Panc1 (cell line): Measurements from ENCODE around the gene SIGLEC7. TPM values are rescaled to one million over a fixed set of nuclear protein-coding genes. Genes with fewer than 3 reads are reported as not detected.
A peak's percentile ranks its signal among the peaks of the same experiment; 100 is the strongest.

Source experiments
- ATAC-seq: fragments of 200-7000 bp; cut with Tn5 transposase; 2 replicates; pipeline ENCODE4 v1.9.1; 2020; ENCODE audit warnings: mild to moderate bottlenecking, moderate library complexity
- BruUV-seq: library from RNA; stranded (reverse); fragments of 400-500 nt; replicated peaks from 2 replicates; lab custom pipeline; 2021; lab: Mats Ljungman, UMichigan
- CTCF ChIA-PET: fragments of 300-600 bp; sonication (Branson Sonifier 250); formaldehyde crosslinking; loops from one replicate; lab custom pipeline; 2022; ENCODE audit warnings: antibody characterized with exemption; lab: Charles Lee
- POLR2A ChIA-PET: fragments of 300-600 bp; sonication (Branson Sonifier 250); formaldehyde crosslinking; loops from one replicate; lab custom pipeline; 2022; ENCODE audit warnings: antibody characterized with exemption; lab: Charles Lee
- DNase-seq: peaks from one replicate; pipeline ENCODE4 v3.0.0-alpha.2; 2010; ENCODE audit warnings: low read depth, low spot score
- H3K27ac ChIP-seq: 2 replicates; pipeline ENCODE4 v1.5.1; 2011; ENCODE audit warnings: mild to moderate bottlenecking, low read length, inconsistent platforms
- H3K27me3 ChIP-seq: fragments of 200-500 bp; sonication (Bioruptor generic); 2 replicates; pipeline ENCODE4 v1.6.0; 2014; ENCODE audit warnings: low read length, inconsistent platforms; ENCODE audit not compliant: control insufficient read depth, insufficient read depth
- H3K36me3 ChIP-seq: fragments of 200-500 bp; sonication (Bioruptor generic); 2 replicates; pipeline ENCODE4 v1.5.1; 2014; ENCODE audit warnings: inconsistent platforms, mild to moderate bottlenecking, low read length, moderate library complexity; ENCODE audit not compliant: control insufficient read depth, insufficient read depth
- H3K4me1 ChIP-seq: 2 replicates; pipeline ENCODE4 v1.5.1; 2011; ENCODE audit warnings: inconsistent platforms, mild to moderate bottlenecking, low read length, moderate library complexity; ENCODE audit not compliant: control insufficient read depth, insufficient read depth
- H3K4me3 ChIP-seq, 2 experiments: 2 replicates each; pipeline ENCODE4 v1.5.1; 2011 to 2012; ENCODE audit warnings: low read depth in 2 of 2, low read length in 2 of 2, mild to moderate bottlenecking in 2 of 2, inconsistent platforms in 1 of 2, moderate library complexity in 1 of 2
- H3K9me3 ChIP-seq: fragments of 200-500 bp; sonication (Bioruptor generic); 2 replicates; pipeline ENCODE4 v1.5.1; 2014; ENCODE audit warnings: low read depth, mild to moderate bottlenecking, inconsistent platforms, low read length, moderate library complexity; ENCODE audit not compliant: control insufficient read depth, insufficient read depth
- POLR2AphosphoS5 ChIP-seq: IDR thresholded peaks from 2 replicates; pipeline ENCODE4 v1.6.1; 2012; ENCODE audit warnings: mild to moderate bottlenecking, low read depth, low read length, moderate library complexity
- SIN3A ChIP-seq: IDR thresholded peaks from 2 replicates; pipeline ENCODE4 v1.6.1; 2012; ENCODE audit warnings: low read depth, mild to moderate bottlenecking, low read length, moderate library complexity, borderline replicate concordance; ENCODE audit not compliant: insufficient read depth
- TCF7L2 ChIP-seq: IDR thresholded peaks from 2 replicates; pipeline ENCODE4 v1.6.1; 2011; ENCODE audit warnings: mild to moderate bottlenecking, low read depth, low read length, inconsistent platforms
- in situ Hi-C: cut with HindIII; loops from 2 replicates; pipeline ENCODE4 v1.10.0; 2016; ENCODE audit warnings: low sequenced_read_pairs, low pct_unique_long_range_greater_than_20kb
- intact Hi-C: fragments of 100-400 bp; cut with micrococcal nuclease; formaldehyde crosslinking; loops from one replicate; pipeline ENCODE4 v1.10.0; 2022; ENCODE audit not compliant: unreplicated experiment
- total RNA-seq: library from RNA; stranded (reverse); gene quantifications from one replicate; pipeline ENCODE4 v1.2.1, GENCODE V29; 2021; ENCODE audit not compliant: unreplicated experiment
- TF ChIP-seq, protein P1 (sequence below): fragments of 450-650 bp; IDR thresholded peaks from 2 replicates; pipeline ENCODE4 v1.5.1; 2017; ENCODE audit warnings: mild to moderate bottlenecking
- TF ChIP-seq, protein P2 (sequence below), 2 experiments: IDR thresholded peaks; 2 replicates each; pipeline ENCODE4 v1.6.1; 2011 to 2012; ENCODE audit warnings: low read depth in 2 of 2, control low read depth in 1 of 2, low read length in 1 of 2, mild to moderate bottlenecking in 1 of 2, moderate library complexity in 1 of 2; ENCODE audit not compliant: insufficient read depth in 1 of 2

The SIGLEC7 gene
- total RNA-seq, 1 experiment from 2014 or later, result not detected

DNA sequence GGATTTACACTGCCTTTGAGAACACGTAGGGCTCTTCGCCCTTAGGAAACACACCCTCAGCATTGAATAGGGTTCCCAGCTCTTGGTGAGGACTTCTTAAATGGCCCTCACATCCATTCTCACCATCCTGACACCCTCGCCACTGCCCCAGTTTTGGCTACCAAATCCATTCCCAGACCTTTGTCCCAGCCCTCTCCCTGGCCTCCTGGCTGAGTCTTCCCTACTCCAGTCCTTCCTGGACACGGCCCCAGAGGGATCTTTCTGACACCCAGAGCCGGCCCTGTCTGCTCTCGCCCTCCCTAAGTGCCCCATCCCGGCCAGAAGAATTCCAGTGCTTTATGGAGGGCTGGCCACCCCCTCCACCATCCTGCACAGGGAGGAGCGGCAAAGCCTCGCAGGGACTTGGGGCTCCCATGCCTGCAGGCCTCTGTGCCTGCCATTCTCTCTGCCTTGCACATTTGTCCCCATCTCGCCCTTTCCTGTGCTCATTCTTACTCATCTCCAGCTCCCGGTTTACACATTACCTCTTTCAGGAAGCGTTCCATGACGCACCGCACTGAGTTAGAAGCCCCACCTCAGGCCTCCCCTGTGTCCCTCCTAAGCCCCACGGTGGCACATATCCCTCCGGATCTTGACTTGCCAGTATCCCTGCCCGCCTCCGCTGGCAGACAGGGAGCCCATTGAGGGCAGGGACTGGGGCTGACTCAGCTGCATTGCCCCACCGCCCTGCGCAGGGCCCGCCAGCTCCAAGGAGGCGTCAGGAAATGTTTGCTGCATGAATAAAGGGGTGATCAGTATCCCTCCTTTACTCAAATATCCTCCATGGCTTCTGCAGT is 48.4 kb upstream of the SIGLEC7 start:
- Histone ChIP-seq H3K36me3 (no peaks in the 10 kb centered on the region), H3K4me3 (no peak overlapping the region), H3K9me3 (no peaks in the 10 kb centered on the region), H3K4me1 (no peaks in the 10 kb centered on the region; the same call in 1 of the 2 replicates), H3K27ac (no peak overlapping the region), H3K27me3 (no peaks in the 10 kb centered on the region)
- DNase-seq (no peak), ATAC-seq (no peak)
- in situ Hi-C loops, result no loop called here
- CTCF ChIA-PET, result interaction anchor here (0.6 to 0.8 kb wide), 2 partner anchors 10 to 73 kb away, joined by 3 to 6 read pairs; no protein-coding TSS in a partner anchor
- TF ChIP-seq, protein P1, sequence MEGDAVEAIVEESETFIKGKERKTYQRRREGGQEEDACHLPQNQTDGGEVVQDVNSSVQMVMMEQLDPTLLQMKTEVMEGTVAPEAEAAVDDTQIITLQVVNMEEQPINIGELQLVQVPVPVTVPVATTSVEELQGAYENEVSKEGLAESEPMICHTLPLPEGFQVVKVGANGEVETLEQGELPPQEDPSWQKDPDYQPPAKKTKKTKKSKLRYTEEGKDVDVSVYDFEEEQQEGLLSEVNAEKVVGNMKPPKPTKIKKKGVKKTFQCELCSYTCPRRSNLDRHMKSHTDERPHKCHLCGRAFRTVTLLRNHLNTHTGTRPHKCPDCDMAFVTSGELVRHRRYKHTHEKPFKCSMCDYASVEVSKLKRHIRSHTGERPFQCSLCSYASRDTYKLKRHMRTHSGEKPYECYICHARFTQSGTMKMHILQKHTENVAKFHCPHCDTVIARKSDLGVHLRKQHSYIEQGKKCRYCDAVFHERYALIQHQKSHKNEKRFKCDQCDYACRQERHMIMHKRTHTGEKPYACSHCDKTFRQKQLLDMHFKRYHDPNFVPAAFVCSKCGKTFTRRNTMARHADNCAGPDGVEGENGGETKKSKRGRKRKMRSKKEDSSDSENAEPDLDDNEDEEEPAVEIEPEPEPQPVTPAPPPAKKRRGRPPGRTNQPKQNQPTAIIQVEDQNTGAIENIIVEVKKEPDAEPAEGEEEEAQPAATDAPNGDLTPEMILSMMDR, result no peak
- no peak for TF ChIP-seq SIN3A
- TF ChIP-seq TCF7L2, result no peak
- no peak for TF ChIP-seq POLR2AphosphoS5
- TF ChIP-seq, protein P2, sequence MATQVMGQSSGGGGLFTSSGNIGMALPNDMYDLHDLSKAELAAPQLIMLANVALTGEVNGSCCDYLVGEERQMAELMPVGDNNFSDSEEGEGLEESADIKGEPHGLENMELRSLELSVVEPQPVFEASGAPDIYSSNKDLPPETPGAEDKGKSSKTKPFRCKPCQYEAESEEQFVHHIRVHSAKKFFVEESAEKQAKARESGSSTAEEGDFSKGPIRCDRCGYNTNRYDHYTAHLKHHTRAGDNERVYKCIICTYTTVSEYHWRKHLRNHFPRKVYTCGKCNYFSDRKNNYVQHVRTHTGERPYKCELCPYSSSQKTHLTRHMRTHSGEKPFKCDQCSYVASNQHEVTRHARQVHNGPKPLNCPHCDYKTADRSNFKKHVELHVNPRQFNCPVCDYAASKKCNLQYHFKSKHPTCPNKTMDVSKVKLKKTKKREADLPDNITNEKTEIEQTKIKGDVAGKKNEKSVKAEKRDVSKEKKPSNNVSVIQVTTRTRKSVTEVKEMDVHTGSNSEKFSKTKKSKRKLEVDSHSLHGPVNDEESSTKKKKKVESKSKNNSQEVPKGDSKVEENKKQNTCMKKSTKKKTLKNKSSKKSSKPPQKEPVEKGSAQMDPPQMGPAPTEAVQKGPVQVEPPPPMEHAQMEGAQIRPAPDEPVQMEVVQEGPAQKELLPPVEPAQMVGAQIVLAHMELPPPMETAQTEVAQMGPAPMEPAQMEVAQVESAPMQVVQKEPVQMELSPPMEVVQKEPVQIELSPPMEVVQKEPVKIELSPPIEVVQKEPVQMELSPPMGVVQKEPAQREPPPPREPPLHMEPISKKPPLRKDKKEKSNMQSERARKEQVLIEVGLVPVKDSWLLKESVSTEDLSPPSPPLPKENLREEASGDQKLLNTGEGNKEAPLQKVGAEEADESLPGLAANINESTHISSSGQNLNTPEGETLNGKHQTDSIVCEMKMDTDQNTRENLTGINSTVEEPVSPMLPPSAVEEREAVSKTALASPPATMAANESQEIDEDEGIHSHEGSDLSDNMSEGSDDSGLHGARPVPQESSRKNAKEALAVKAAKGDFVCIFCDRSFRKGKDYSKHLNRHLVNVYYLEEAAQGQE (IDR thresholded peaks at IDR 0.05; ENCODE audit: insufficient read depth in 1 of 2, low read depth in 2 of 2, low read length in 1 of 2), result no peak
- POLR2A ChIA-PET, result no interaction called here
- intact Hi-C loops, result loop anchor here (2.0 to 10.0 kb wide), 2 partner anchors 73 to 169 kb away; no protein-coding TSS in a partner anchor
- no TSS peak for BruUV-seq

DNA sequence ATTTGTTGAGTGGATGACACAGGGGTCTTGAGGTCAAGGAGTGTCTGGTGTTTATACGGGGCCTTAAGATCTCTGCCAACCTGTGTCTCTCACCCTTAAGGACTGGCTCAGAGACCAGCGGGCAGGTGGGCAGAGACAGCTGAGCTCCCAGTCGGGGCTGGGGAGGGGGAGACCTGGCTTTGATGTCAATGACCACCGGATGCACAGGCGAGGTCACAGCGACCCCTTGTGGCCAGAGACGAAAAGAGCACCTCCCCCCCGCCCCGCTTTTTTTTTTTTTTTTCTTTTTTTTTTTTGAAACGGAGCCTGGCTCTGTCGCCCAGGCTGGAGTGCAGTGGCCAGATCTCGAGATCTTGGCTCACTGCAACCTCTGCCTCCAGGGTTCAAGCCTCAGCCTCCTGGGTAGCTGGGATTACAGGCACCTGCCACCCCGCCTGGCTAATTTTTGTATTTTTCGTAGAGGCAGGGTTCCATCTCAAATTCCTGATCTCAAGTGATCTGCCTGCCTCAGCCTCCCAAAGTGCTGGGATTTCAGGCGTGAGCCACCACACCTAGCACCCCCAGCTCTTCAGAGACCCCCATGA is 47.3 kb upstream of the SIGLEC7 start:
- no peaks in the 10 kb centered on the region for H3K36me3 ChIP-seq
- no peaks in the 10 kb centered on the region for H3K27me3 ChIP-seq
- H3K27ac ChIP-seq, result no peak overlapping the region
- intact Hi-C loops (loop anchor here (2.0 to 10.0 kb wide), 2 partner anchors 74 to 170 kb away; no protein-coding TSS in a partner anchor), in situ Hi-C loops (no loop called here)
- TF ChIP-seq, protein P2 (IDR thresholded peaks at IDR 0.05; ENCODE audit: insufficient read depth in 1 of 2, low read depth in 2 of 2, low read length in 1 of 2), result no peak
- TF ChIP-seq POLR2AphosphoS5 (no peak), TCF7L2 (0 out of 2 replicates have a peak, but pooled peaks have one; percentile 10), SIN3A (no peak)
- TF ChIP-seq, protein P1, result peak; percentile 82
- BruUV-seq, result no TSS peak
- H3K9me3 ChIP-seq, result no peaks in the 10 kb centered on the region
- DNase-seq (no peak), ATAC-seq (no peak)
- CTCF ChIA-PET, result interaction anchor here (0.6 to 0.7 kb wide), 2 partner anchors 9 to 575 kb away, joined by 6 to 8 read pairs; no protein-coding TSS in a partner anchor
- no peaks in the 10 kb centered on the region; the same call in 1 of the 2 replicates for H3K4me1 ChIP-seq
- no peak overlapping the region for H3K4me3 ChIP-seq
- POLR2A ChIA-PET, result no interaction called here
